Hippocampal formation (tissue), 2 donors: Measurements from ENCODE around the gene RUNX2.

Experiments
- DNase-seq, 2 donors: peaks; one replicate each; lab custom pipeline; 2025; lab: John Stamatoyannopoulos, UW

RUNX2 gene

DNA sequence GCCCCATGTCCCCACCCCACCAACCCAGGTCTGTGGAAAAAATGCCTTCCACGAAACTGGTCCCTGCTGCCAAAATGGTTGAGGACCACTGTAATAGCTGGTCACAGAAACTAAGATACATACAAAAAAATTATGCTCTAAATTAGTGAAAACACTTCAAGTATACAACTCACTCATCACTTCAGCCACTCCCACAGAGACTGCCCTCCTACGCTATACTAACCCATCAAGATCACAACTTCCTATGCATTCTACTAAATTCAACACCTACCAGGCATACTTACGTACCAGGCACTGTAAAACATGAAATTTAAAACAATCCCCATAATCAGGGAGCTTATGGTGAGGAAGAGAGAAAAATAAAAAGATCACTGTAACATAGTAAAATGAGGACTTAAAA, 22.9 kb downstream of the RUNX2 start:
- no peak for DNase-seq

DNA sequence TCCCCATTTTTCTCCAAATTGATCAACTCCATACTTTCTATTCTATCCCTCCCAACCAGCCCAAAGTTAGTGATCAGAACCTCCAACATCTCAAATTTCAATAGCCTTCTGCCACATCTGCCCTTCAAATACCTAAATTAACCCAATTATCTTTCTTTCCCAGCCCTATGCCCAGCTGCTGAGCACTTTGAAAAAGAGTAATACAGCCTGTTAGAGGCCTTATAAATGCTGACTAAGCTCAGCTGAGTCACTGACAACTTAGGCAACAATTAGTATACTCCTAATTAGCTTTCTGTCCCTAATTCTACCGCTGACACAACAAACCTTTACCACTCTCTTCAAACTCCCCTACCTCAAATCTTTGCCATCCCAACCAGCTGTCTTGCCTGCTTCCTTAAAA, 23.5 kb downstream of the RUNX2 start:
- no peak for DNase-seq

DNA sequence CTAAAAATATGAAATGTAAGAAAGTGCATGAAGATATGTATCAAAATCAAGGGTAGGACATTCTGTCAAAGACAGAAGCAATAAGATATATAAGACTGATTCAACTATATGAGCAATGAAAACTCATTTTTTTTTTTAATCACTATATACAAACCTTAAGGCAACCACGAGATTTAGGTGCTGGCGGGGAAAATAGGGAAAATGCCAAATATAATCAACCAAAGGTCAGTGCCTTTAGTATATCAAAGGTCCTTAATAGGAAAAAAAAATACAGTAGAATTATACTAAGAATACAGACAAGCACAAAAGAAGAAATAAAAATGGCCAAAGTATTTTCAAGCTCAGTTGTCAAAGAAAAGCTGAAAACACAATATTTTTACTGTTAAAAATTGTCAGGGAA, 25.5 kb downstream of the RUNX2 start:
- no peak for DNase-seq

DNA sequence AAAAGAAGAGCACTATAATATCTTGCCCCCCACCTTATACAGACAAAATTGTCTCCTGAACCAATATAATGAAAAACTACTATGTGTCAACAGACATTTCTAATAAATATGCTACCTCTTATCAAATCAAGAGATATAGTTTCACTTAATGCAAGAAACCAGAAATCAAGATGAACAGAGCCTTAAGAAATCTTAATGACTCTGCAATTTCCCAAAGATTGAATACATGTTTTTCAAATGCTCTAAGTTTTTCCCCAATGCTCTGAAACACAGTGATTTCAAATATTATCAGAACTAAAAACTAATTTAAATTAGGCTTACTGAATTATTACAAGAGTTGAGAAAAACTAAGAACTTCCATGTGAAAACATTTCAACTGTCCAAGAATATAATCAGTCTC, 36.3 kb downstream of the RUNX2 start:
- no peak for DNase-seq

DNA sequence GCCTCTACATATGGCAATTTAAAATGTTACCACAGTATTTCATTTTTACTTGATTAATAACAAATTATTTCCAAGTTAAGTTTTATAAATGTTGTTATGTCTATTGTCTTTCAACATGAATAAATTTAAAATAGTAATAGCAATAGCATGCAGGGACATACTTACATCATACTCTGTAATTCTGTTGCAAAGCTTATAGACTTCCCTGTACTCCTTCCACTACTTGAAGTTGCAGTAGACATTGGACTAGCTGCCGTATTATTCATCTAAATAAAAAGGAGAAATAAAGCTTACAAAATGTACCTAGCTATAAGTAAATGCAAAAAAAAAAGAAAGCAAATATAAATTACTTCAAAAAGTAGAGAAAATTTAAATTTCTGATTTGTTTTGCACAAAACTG, 36.9 kb downstream of the RUNX2 start:
- DNase-seq, result no peak

DNA sequence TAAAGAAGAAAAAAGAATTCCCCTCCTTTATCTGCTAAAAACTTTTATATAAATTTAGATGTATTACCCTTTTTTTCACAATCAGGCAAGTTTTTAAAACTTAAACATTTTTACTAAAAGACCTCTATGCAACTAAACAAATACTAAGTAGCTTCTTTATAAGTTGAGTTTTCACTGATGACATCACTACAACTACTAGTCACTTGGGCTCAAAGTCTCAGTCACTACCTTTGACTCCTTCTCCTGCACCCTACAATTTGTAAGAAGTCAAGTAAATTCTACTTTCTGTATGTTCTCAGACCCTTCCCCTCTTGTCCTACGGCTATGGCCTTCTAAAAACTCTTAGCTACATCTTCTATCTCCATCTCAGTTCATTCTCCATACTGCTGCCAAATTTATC, 38.4 kb downstream of the RUNX2 start:
- no peak for DNase-seq

DNA sequence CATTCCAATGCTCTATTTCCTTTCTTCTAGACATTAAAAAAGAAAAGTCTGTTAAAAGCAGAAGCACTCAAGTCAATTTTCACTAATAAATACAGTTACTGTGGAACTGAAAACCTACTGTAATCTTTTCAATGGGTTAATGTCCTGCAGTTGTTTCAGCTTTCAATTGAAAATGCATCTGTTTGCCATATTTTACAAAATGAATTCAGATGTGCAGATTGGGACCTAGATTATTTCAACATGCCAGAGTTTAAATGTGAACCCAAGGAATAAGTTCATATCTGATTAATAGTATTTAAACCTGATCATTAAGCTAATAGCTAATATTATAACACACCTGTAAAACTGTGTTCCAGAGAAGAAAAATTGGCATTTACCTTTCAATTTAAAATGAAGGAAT, 39.9 kb downstream of the RUNX2 start:
- no peak for DNase-seq

DNA sequence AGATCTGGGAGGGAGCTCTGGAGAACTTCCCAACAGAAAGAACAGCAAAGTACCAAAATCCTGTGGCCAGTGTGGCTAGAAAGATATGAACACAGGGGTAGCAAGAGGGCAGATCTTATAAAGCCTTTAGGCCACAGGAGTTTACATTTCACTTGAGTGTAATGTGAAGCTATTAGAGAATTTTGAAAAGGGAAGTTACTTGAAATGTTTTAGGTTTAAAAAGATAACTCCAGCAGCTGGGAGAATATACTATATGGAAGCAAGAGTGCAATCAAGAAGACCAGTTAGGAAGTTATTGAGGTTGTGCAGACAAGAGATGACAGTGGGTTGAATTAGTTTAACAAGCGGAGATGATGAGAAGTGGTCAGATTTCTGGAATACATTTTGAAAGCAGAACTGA, 41.7 kb downstream of the RUNX2 start:
- no peak for DNase-seq

DNA sequence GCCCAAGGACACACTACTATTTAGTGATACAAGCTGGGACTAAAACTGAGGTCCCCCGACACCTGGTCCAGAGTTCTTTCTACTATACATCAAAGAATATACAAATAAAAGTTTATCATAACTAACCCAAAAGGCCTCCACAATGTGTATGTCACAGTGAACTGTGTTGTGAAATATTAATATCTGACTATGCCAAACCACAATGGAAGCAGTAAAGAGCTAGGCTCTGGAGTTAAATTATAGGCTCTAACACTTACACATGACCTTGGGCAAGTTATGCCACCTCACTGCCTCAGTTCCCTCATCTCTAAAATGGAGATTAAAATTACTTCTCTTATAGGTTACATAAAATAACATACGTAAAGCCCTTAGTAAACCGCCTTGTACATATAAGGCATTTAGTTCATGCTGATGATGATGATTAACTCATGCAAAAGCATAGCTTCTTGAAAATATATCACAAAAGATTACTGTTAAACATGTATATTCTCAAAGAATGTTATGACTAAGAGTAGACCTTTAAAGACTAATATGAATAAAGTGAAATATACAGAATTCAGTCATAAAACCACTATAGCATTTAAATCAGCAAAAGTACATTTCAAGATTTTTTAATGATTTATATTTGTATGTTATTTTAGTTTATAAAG, 43.9 kb downstream of the RUNX2 start:
- DNase-seq, result no peak

DNA sequence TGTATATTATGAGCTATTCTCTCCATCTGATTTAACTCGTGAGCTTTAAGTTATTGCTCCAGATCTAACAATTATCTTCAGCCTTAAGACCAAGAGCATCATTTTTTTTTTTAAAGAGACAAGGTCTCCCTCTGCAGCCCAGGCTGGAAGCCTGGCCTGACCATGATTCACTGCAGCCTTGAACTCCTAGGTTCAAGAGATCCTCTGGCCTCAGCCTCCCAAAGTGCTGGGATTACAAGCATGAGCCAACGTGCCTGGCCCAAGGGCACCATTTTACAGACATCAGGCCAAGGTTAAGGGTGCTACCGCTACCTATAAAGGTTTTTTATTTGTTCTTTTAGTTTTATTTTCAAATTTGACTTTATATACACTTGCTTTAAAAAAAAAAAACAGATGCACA, 47.3 kb downstream of the RUNX2 start:
- DNase-seq, result no peak

DNA sequence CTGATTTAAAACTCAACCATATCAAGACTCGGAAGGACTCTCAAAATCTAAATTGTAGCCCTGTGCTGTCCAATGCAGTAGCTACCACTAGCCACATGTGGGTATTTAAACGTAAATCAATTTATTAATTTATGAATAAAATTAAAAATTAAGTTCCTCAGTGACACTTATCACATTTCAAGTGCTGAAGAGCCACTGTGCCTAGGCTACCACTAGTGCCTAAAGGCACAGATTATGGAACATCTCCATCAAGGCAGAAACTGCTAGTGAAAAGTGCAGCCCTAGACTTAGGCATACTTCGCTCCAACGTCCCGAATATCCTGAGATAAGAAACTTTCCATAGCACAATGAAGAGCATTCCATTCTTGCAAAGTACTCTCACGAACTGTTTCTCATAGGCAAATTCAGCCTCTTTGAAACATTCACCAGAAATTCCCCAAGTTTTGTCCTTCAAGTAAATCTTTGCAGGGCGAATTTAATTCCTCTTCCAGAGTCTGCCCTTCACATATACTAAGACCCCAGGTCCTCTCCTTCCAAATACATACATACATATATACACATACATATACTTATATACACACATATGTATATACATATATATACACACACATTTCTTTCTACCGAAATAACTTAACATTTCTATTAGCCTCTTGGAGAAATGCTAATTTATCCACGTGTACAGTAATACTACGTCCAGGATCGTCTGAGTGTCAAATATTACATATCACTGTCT, 48.3 kb downstream of the RUNX2 start:
- DNase-seq, result no peak

DNA sequence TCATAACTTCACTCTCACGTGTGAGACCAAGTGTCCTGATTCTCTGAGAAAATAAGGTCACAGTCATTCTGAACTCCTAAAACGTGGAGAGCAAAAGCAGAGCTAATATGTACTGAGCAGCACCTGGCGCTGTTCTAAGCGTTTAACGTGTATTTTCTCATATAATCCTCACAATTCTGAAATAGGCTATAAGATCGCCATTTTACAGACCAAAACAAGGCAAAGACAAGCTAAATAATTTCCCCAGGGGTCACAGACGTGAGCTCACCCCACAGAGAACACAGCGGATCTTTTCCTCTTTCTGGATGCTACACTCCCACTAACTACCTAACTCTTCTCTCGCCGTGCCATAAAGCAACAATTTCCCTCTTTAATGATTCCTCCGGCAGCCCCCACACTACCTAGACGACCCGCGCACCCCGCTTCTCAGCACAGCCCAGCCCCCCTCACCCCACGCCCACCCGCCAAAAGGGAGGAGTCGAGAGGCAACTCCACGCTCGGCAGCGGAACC, 49.0 kb downstream of the RUNX2 start:
- DNase-seq, result peak in 1 of 2 donors; percentile 60

DNA sequence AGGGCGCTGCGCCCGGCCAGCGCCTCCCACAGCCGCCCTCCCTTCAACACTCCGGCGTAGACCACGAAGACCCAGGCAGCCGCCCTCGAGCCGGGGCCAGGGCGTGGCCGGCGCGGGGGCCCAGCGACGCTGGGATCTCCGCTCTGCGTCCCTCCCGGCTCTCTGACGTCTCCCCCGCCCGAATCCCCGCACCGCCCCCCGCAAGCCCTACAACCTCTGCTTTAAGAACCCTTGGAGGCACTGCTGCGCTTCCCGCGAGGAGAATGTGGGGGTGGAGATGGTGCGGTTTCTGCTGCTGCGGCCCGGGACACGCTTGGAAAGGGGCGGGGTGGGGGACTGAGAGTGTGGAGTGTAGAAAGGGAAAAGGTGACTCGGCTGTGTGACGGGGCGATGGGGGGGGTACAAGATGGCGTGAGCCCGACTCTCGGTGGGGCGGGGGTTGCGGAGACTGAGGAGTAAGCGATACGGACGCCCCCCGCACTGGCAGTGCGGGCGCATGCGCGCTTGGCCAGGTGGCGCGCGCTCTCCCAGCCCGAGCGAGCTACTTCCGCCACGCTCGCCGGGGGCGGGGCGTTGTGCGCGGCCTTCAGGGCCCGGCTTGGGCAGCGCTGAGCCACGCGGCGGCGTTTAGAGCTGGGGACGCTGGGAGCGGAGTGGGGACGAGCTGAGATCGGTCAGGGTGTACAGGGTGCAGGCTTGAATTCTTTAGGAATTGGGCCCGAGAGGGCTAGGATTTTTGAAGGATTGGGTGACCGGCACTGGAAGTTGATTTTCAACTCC, 49.6 kb downstream of the RUNX2 start, which contains the start of gene SUPT3H:
Gene SUPT3H, minus strand, starts transcription at position 381 of the 780 bp plus-strand sequence.
- DNase-seq, result peak; percentile 85 to 88

DNA sequence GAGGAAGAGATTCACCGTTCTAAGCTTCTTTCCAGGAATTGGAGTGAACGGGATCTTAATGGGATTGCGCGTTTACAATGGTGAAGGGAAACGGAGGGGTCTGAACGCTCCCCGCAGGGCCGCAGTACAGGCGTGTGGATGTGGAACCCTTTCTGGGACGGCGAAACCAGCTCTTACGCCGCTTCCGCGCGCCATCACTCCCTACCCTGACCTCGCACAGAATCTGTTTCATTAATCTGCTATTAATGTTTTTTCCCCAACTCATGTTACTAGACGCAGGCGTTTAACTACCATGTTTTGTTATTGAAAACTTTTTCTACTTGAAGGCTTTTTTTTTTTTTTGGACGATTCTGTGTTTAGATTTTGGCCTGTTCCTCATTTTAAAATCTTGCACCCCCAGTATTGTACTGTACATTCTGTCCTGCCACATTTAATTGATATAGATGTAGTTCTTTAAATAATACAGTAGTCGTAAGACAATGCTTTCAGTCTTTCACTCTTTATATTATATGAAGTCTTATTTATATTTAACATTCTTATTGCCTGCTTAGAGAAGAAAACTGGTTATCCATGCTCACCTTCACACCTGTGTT, 50.3 kb downstream of the RUNX2 start:
- DNase-seq, result no peak

DNA sequence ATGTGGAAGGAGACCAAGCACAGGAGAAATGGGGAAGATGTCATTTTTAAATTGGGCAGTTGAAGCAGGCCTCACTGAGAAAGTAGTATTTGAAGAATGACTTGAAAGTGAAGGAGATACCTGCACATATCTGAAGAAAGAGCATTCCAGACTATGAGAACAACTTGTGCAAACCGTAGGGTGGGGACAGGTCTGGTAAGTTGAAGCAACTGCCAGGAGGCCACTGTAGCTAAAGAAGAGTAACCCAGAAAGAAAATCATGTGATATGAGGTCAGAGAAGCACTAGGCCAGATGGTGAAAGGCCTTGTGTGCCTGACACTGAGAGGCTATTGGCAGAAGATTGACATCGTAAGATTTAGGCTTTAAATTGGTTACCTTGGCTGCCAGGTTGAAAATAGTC, 54.3 kb downstream of the RUNX2 start:
- no peak for DNase-seq

DNA sequence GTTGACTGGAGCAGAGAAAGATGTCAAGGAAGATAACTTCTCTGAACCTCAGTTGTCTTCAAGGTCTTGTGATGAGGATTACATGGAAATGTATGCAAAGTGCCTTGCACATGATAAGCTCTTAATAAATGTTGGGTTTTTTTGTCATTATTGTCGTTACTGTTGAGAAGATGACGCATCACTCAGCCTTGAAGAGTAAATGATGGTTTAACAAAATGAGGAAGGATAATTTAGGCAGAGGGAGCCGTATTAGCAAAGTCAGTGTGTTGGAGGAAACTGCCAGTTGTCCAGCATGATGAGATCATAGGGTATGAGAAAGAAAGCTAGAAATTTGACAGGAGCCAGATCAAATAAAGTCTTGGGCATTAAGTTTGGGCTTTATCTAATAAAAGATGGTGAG, 58.4 kb downstream of the RUNX2 start:
- DNase-seq, result no peak

DNA sequence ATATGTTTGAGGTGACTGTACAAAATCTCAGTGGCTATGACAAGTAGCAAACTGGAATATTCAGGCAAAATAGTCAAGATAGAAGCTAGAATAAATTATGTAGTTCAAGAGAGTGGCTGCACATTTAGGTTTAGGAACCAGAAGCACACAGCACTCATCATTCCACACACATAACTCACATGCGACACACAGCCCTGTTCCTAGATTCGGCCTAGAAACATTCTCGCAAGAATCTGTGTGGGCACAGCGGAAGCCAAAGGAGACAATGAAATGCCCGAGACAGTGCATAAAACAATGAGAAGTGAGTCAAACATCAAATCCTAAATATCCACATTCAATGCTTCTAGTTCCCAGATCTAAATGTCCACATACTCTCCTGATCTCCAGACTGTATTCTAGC, 59.1 kb downstream of the RUNX2 start:
- DNase-seq, result no peak

DNA sequence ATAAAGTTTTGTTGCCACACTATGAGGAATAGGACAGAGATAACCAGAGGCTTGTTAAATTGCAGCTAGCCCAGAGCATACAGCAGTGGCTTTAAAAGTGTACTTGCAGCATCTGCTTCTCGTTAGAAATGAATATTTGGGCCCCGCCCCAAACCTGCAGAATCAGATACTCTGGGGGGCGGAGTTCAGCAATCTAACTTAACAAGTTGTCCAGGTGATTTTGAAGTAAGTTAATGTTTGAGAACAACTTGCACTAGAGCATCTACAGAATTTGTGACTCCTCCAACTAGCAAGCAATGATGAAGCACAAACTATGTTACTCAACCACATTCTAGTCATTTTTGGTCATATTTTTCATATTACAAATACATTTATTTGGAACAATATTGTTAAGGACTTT, 60.2 kb downstream of the RUNX2 start:
- no peak for DNase-seq

DNA sequence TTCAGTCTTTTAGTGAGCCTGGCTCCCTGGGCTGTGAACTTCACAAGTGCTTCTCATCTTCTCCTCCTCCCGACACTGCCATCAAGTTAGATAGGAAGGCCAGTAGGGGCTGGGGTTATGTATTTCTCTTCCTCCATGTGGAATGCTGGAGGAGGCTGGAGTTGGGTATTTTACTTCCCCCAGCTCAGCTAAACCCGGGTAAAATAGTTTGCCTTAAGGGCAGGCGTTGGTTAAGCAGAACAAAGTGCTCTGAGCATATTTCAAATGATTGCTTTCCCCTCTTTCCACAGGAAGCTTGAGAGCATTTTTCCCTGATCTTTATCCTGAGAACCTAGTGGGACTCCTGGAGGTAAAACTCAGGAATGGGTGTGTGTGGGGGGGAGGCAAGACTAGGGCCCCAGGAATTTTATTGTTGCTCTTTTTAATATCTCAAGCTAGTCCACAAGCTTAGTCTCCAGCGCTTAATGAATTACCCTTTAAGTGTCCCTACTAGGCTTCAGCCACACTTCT, 66.5 kb downstream of the RUNX2 start:
- no peak for DNase-seq

DNA sequence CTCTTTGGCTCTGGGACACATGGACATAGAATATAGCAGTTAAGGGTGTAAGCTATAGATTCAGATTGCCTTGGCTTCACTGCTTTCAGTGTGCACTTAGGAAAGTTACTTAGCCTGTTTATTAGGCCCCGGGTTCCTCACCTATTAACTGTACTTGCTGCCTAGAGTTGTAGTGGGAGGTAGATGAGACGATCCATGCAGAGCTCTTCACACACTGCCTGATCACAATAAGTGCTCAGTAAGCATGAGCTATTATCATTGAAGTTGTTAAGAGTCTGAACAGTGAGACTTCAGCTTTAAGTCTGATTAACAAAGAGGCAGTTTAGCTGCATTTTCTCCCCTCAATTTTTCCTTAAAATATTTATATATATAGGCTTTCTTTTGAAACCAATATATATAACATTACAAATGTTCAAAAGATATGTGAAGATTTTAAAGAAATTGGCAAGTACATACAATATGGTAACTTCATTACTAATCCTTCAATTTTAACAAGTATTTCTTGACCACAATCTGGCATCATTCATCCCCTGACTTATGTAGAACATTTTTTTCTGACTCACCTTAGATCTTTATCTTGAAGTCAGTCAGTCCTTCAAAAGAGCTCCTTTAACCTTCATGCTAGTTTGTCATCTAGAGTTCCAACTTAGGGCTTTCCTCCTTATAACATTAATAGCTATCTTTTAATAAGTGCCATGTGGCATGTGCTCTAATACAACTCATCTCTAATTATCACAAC, 70.1 kb downstream of the RUNX2 start:
- DNase-seq, result no peak

DNA sequence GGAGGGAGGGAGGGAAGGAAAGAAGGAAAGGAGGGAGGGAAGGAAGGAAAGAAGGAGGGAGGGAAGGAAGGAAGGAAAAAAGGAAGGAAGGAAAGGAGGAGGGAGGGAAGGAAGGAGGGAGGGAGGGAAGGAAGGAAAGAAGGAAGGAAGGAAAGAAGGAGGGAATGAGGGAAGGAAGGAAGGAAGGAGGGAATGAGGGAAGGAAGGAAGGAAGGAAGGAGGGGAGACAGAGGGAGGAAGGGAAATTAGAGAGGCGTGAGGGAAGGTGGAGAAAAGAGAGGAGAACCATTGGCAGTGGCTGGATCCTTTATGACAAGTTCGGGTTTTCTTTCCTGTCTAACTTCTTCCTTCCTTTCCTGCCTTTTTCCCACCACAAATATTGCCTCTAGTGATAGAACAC, 71.9 kb downstream of the RUNX2 start:
- DNase-seq, result no peak

DNA sequence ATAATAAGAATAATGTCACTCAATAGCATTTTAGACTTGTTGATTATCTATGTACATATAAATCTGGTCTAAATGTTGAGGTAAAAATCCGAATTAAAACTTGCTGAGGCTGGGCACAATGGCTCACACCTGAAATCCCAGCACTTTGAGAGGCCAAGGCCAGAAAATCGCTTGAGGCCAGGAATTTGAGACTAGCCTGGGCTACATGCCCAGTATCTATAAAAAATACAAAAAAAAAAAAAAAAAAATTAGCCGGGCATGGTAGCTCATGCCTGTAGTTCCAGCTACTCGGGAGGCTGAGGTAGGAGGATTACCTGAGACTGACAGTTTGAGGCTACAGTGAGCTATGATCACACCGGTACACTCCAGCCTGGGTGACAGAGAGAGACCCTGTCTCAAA, 83.8 kb downstream of the RUNX2 start:
- no peak for DNase-seq
